LNCAP (cell line): ENCODE results near the gene S100B.

Experiments
- CTCF ChIP-seq: fragments of 450-650 bp; IDR thresholded peaks from 2 replicates; pipeline ENCODE4 v1.5.1; 2017; ENCODE audit warnings: mild to moderate bottlenecking

Gene S100B

GRCh38 chr21:46598581-46599572 is 6.0 kb downstream of the S100B start:
- TF ChIP-seq CTCF = no peak

- TF ChIP-seq CTCF = no peak
Observed at GRCh38 chr21:46597896-46598343, 7.0 kb downstream of the S100B start.

GRCh38 chr21:46597031-46597430 is 7.9 kb downstream of the S100B start:
- no peak for TF ChIP-seq CTCF

- TF ChIP-seq CTCF = no peak
Observed at GRCh38 chr21:46596201-46596600, 8.7 kb downstream of the S100B start.

- TF ChIP-seq CTCF = no peak
Observed at GRCh38 chr21:46594276-46594675, 10.6 kb downstream of the S100B start.

GRCh38 chr21:46585191-46585953 is 19.5 kb downstream of the S100B start:
- TF ChIP-seq CTCF = no peak

GRCh38 chr21:46581780-46582307 is 23.0 kb downstream of the S100B start:
- TF ChIP-seq CTCF = no peak
